Muscle layer of colon (tissue), 2 donors: Measurements from ENCODE around the gene ZNF385B.

ENCODE experiments used
- H3K27ac ChIP-seq: one replicate; pipeline ENCODE4 v1.7.0; 2013; ENCODE audit warnings: low read depth, mild to moderate bottlenecking, low read length, moderate library complexity
- H3K27me3 ChIP-seq, 2 donors: one replicate each; pipeline ENCODE4 v1.7.0; 2013; ENCODE audit warnings: low read length in 2 of 2, mild to moderate bottlenecking in 2 of 2; ENCODE audit not compliant: insufficient read depth in 2 of 2, control insufficient read depth in 1 of 2
- H3K36me3 ChIP-seq: one replicate; pipeline ENCODE4 v1.7.0; 2013; ENCODE audit warnings: mild to moderate bottlenecking, low read length; ENCODE audit not compliant: insufficient read depth
- H3K4me1 ChIP-seq: one replicate; pipeline ENCODE4 v1.7.0; 2013; ENCODE audit warnings: mild to moderate bottlenecking, low read length; ENCODE audit not compliant: insufficient read depth
- H3K4me3 ChIP-seq, 2 donors: one replicate each; pipeline ENCODE4 v1.7.0; 2013; ENCODE audit warnings: low read length in 2 of 2, low read depth in 1 of 2, mild to moderate bottlenecking in 1 of 2, moderate library complexity in 1 of 2
- H3K9ac ChIP-seq: one replicate; pipeline ENCODE4 v1.7.0; 2013; ENCODE audit warnings: low read length
- H3K9me3 ChIP-seq: one replicate; pipeline ENCODE4 v1.7.0; 2013; ENCODE audit warnings: mild to moderate bottlenecking, low read length
- donor health status: abdominal sarcoma.
- donor health status: Adenocarcinoma of cecum.

Gene ZNF385B

DNA sequence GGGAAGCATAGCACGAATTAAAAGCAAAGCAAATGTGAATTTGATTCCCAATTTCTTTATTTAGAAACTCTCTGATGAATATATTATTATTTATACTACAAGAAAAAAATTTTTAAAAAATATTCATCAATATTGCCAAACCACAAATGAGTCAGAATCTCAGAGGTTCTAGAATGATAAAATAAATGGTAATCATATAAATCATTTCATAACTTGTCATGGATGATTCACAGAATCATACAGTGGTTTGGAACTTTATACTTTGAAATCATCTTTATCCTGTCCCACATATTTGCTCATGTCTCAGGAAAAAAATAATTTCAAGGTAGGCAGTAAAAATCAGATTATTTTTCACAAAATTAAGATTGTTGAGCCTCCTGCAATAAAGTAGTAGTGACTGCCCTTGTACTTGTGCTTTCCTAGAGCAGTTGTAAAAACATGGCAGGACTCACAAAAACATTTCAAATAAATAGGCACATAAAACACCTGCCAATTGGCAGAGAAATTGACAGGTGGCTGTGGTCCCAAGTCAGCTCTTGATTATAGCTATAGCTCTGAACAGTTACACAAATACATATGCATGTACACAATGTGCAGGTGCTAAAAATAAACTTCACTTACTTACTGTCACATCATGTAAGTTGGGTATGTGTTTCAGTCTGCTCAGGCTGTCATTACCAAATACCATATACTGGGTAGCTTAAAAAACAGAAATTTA is 322.8 kb downstream of the ZNF385B start:
- H3K27ac ChIP-seq = no peak overlapping the region

DNA sequence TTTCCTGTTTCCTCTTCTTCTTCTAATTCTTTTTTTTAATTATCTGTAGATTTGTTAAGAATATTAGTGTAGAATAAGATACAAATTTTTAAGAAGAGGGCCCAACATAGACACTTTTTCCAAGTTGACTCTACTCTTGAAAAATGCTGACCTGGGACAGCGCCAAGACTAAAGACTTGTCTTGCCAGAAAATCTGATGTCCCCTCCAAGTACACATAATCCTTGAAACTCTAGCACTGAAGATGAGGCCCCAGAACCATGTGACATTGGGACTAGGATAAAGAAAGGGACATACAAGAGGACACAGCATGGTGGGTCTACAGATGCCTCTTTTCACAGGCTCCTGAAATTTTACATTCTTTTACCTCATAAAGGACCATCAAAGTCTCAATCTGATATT is 325.2 kb downstream of the ZNF385B start:
- Histone ChIP-seq H3K9ac (no peak overlapping the region), H3K27me3 (no peaks in the 10 kb centered on the region), H3K36me3 (no peaks in the 10 kb centered on the region), H3K27ac (no peak overlapping the region), H3K9me3 (no peaks in the 10 kb centered on the region), H3K4me1 (no peaks in the 10 kb centered on the region), H3K4me3 (no peak overlapping the region)

More for the DNA sequence above, 322.8 kb downstream of the ZNF385B start:
- Histone ChIP-seq H3K9me3 (no peaks in the 10 kb centered on the region), H3K9ac (no peak overlapping the region), H3K4me1 (no peaks in the 10 kb centered on the region), H3K4me3 (no peak overlapping the region), H3K36me3 (no peaks in the 10 kb centered on the region), H3K27me3 (no peaks in the 10 kb centered on the region)

DNA sequence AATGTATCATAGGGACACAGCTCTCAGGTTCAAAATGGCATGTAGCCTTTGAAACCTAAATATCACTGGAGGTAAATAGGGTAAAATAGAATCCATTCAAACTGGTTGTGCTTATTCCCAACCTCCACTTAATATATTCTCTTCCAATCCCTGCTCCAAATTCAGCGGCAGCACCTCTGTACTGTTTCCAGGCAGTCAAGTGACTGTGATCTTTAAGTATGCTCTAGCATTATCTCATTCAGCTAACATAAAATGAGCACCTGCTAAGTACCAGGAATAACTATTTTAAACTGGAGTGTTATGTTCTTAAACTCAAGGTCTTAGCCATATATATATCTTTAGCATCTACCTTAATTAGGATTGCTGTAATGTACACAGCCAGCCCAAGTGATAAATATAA is 327.5 kb downstream of the ZNF385B start:
- no peaks in the 10 kb centered on the region for H3K36me3 ChIP-seq
- H3K4me3 ChIP-seq = no peak overlapping the region
- no peaks in the 10 kb centered on the region for H3K27me3 ChIP-seq
- no peaks in the 10 kb centered on the region for H3K9me3 ChIP-seq
- H3K27ac ChIP-seq = no peak overlapping the region
- no peaks in the 10 kb centered on the region for H3K4me1 ChIP-seq
- no peak overlapping the region for H3K9ac ChIP-seq

DNA sequence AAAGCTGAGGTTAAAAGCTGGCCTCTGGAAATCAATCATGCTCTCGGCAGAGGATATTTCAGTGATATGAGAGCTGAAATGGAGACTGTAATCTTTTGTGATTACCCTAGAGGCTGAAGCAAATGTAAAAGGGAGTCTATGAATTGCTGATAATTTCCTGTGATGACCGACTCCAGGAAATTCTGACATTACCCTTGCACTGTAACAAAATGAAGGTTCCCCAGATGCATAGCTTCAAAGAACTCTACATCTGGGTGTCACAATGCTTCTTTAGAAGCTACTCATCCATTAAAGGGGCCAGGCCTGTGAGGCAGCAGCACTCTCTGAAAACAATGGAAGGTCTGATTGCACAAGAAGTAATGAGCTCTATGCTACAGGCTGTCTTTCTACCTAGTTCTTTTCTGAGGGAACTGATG is 328.5 kb downstream of the ZNF385B start:
- Histone ChIP-seq H3K4me3 (no peak overlapping the region), H3K27me3 (no peaks in the 10 kb centered on the region), H3K27ac (no peak overlapping the region), H3K9ac (no peak overlapping the region), H3K36me3 (no peaks in the 10 kb centered on the region), H3K9me3 (no peaks in the 10 kb centered on the region), H3K4me1 (no peaks in the 10 kb centered on the region)

DNA sequence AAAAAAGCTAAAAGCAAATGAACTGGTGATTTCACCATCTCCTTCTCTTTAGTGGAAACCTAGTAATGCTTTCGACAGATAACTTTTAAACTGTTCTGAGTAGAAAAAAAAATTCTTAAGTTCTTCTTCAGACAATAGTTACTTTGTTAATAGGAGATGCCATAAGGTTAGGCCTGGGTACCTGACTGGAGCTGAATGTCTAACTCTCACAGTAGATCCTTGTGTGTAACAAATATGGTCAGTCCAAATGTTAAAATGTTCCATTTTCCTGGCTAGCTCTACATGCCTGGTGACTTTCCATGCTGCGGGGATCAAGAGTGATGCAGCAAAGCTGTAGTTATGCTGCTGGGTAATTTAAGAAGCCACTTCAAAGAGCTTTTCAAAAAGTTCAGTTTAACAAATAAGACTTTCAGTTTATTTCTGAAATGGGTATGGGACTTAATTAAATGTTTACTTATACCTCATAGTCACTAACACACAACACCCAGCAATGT is 332.8 kb downstream of the ZNF385B start:
- no peaks in the 10 kb centered on the region for H3K27me3 ChIP-seq
- no peaks in the 10 kb centered on the region for H3K4me1 ChIP-seq
- no peak overlapping the region for H3K27ac ChIP-seq
- no peak overlapping the region for H3K4me3 ChIP-seq
- no peak overlapping the region for H3K9ac ChIP-seq
- no peaks in the 10 kb centered on the region for H3K36me3 ChIP-seq
- H3K9me3 ChIP-seq = no peaks in the 10 kb centered on the region

DNA sequence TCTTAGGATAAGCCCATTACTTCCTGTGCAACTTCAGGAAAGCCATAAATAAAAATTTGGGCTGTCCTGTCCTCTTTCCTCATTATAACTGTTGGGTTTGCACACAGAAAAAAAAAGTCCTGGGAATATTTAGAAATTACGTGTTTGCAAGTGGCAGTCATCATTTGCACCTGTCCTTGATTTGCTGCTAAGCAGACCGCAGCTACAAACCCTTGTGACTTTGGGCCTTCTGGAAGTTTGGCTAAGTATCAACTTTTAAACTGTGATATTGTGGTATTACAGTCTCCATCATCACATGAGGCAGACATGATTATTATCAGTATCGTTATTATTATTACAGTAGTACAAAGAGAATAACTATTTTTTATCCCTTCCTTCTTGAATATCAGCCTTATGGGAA is 336.1 kb downstream of the ZNF385B start:
- no peak overlapping the region for H3K9ac ChIP-seq
- no peaks in the 10 kb centered on the region for H3K36me3 ChIP-seq
- no peaks in the 10 kb centered on the region for H3K4me1 ChIP-seq
- no peaks in the 10 kb centered on the region for H3K27me3 ChIP-seq
- H3K9me3 ChIP-seq = no peaks in the 10 kb centered on the region
- H3K27ac ChIP-seq = no peak overlapping the region
- no peak overlapping the region for H3K4me3 ChIP-seq

DNA sequence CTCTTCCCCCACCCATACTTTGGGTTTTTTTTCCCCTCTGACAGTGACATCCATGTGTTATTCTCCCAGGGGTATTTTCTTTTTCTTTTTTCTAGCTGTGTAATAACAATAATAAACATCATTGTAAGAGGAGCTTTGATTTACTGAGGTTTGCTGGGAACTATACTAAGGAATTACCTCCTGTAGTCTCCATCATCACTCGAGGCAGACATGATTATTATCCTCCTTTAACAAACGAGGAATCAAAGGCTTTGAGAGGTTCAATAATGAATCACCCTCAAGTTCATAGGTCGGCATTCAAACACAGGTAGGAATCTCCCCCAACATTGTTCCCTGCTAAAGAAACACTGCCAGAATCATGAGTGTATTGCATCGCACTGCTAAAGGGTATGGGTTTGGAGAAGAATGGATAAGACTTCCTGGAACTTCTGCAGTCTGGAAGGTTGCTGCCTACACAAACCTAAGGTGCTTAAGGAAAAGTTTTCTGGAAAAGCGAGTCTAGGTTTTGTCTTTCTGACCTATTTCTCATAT is 336.5 kb downstream of the ZNF385B start:
- Histone ChIP-seq H3K9me3 (no peaks in the 10 kb centered on the region), H3K4me3 (no peak overlapping the region), H3K27me3 (no peaks in the 10 kb centered on the region), H3K9ac (no peak overlapping the region), H3K4me1 (no peaks in the 10 kb centered on the region), H3K36me3 (no peaks in the 10 kb centered on the region), H3K27ac (no peak overlapping the region)

DNA sequence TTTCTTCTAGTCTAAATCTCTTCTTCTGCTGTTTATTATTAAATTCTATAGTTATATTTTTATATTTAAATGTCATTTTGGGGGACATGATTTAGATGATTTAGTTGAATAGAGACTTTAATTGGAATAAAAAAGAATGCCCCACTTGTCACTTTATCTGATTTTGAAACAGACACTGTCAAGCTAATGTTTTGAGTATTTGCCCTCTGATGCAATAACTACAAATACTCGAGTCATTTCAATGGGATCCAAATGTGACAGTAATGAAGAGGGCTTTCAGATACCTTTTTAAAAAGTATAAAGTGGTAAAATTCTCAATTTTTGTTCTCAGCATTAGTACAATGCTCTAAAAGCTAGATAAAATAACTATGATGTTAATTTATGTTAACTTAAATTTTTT is 339.5 kb downstream of the ZNF385B start:
- H3K27me3 ChIP-seq = no peaks in the 10 kb centered on the region
- no peaks in the 10 kb centered on the region for H3K36me3 ChIP-seq
- no peak overlapping the region for H3K27ac ChIP-seq
- no peaks in the 10 kb centered on the region for H3K4me1 ChIP-seq
- no peak overlapping the region for H3K9ac ChIP-seq
- H3K4me3 ChIP-seq = no peak overlapping the region
- H3K9me3 ChIP-seq = no peaks in the 10 kb centered on the region

DNA sequence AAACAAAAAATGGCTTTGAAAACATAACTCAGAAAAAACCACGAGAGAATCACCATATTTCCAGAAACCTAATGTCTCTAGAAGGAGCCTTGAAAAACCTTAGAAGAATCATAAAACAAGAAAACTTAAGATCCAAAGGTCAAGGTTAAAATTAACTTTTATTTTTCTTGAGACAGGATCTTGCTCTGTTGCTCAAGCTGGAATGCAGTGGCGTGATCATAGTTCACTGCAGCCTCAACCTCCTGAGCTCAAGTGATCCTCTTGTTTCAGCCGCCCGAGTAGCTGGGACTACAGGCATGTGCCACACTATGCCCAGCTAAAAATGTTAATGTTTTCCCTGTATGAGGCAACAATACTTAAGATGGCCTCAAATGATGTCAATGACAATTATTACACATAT is 342.6 kb downstream of the ZNF385B start:
- Histone ChIP-seq H3K9ac (no peak overlapping the region), H3K4me1 (no peaks in the 10 kb centered on the region), H3K27ac (no peak overlapping the region), H3K36me3 (no peaks in the 10 kb centered on the region), H3K4me3 (no peak overlapping the region), H3K27me3 (no peaks in the 10 kb centered on the region), H3K9me3 (no peaks in the 10 kb centered on the region)

DNA sequence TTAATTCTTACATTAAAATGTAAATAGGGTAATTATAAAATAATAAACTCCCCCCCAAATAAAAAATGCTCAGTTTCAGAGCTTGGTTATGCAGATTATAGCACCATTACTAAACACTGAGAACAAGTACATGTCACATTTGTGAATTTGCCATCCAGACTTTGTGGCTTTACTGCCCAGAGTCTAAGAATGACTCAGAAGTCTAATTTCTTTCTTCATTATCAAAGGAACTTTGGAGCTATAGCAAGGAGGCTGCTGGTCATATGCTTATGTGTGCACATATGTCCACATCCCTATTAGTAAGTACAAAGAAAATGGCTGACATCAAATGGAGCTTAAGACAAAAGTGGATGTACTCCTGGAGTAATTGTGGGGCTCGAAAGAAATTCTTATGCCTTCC is 348.2 kb downstream of the ZNF385B start:
- Histone ChIP-seq H3K27me3 (no peaks in the 10 kb centered on the region), H3K36me3 (no peaks in the 10 kb centered on the region), H3K9ac (no peak overlapping the region), H3K9me3 (no peaks in the 10 kb centered on the region), H3K4me1 (no peaks in the 10 kb centered on the region), H3K27ac (no peak overlapping the region), H3K4me3 (no peak overlapping the region)

DNA sequence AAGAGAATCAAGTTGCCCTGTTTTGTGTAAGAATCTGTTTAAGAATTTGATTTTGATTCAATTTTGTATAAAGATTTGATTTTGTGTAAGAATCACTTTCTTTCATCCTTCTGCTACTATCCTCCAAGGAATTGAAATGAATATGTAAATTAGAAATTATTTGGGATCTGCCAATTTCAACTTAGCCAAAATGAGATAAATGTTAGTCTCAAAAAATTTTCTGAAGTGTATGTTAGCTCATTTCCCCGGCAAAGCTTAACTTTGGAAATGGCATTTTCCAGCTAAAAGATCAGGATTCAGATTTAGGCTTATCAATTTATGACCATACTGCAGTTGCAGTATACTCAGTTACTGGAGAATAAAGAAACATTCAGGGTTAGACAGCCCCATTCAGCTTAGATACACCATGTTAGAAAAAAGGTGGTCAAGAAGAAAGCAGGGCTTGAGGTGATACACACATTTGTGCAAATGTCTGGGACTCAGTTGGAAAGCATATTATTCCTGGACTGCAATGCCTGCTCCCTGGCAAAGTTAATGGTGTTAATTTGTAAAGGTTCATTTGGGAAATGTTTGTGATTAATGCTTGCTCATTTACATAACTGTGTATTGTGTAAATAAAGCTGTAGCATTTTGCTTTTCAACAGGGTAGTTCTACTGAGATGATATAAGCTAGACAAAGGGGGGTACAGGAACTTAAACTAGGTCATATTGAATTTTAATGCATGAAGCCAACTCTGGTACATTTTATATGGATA is 349.0 kb downstream of the ZNF385B start:
- Histone ChIP-seq H3K9ac (no peak overlapping the region), H3K4me3 (no peak overlapping the region), H3K4me1 (no peaks in the 10 kb centered on the region), H3K27me3 (no peaks in the 10 kb centered on the region), H3K27ac (no peak overlapping the region), H3K9me3 (no peaks in the 10 kb centered on the region), H3K36me3 (no peaks in the 10 kb centered on the region)
